ENCODE results near the gene MYOCD. TPM values are rescaled to one million over a fixed set of nuclear protein-coding genes. Genes with fewer than 3 reads are reported as not detected.
A peak's percentile ranks its signal among the peaks of the same experiment; 100 is the strongest.

Gene MYOCD
- total RNA-seq, 1 experiment from 2014 or later = 1.2 TPM

DNA sequence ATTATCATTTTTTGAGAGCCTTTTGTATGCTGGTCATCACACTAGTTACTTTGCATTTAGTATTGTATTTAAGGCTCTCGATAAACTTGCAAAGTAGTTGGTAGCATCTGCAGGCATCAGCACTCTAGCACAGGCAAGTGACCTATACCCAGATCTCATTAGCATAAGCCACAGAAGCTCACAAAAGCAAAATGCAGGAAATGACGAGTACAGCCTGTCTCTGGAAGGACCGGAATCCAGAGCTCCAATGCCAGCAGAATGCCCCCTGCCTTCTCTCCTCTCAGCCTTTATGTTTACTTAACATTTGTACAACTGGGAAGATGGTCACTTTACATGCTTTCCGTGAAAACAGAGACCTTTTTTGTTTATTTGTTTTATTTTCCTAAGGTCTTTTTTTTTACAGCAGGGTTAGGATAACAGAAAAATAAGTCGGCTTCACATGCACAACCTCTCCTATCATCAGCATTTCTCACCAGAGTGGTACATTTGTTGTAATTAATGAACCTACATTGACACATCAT, 45.4 kb upstream of the MYOCD start:
- Mint-ChIP-seq H3K4me1 (peaks cover 45% of the 10 kb centered on the region), H3K27ac (no peak overlapping the region), H3K4me3 (no peak overlapping the region), H3K9me3 (no peaks in the 10 kb centered on the region), H3K27me3 (ENCODE audit: low read depth) (no peaks in the 10 kb centered on the region), H3K36me3 (no peaks in the 10 kb centered on the region)
- POLR2A ChIA-PET = no interaction called here
- CTCF ChIA-PET = interaction anchor here (2.0 to 2.2 kb wide), 2 partner anchors 74 to 122 kb away, joined by 13 to 15 read pairs; no protein-coding TSS in a partner anchor
- ATAC-seq (peak; percentile 52; the same call in 1 of the 2 replicates), DNase-seq (ENCODE audit: low spot score) (no peak)
- TF ChIP-seq, protein P1, sequence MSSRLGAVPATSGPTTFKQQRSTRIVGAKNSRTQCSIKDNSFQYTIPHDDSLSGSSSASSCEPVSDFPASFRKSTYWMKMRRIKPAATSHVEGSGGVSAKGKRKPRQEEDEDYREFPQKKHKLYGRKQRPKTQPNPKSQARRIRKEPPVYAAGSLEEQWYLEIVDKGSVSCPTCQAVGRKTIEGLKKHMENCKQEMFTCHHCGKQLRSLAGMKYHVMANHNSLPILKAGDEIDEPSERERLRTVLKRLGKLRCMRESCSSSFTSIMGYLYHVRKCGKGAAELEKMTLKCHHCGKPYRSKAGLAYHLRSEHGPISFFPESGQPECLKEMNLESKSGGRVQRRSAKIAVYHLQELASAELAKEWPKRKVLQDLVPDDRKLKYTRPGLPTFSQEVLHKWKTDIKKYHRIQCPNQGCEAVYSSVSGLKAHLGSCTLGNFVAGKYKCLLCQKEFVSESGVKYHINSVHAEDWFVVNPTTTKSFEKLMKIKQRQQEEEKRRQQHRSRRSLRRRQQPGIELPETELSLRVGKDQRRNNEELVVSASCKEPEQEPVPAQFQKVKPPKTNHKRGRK (CRISPR knock-in tag; IDR thresholded peaks at IDR 0.05; ENCODE audit: borderline replicate concordance) = no peak
- no peak for TF ChIP-seq SMAD4 (CRISPR knock-in tag; IDR thresholded peaks at IDR 0.05)
- TF ChIP-seq, protein P2, sequence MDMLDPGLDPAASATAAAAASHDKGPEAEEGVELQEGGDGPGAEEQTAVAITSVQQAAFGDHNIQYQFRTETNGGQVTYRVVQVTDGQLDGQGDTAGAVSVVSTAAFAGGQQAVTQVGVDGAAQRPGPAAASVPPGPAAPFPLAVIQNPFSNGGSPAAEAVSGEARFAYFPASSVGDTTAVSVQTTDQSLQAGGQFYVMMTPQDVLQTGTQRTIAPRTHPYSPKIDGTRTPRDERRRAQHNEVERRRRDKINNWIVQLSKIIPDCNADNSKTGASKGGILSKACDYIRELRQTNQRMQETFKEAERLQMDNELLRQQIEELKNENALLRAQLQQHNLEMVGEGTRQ (CRISPR knock-in tag; IDR thresholded peaks at IDR 0.05) = no peak
- TF ChIP-seq, protein P3, sequence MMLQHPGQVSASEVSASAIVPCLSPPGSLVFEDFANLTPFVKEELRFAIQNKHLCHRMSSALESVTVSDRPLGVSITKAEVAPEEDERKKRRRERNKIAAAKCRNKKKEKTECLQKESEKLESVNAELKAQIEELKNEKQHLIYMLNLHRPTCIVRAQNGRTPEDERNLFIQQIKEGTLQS (CRISPR knock-in tag; conservative IDR thresholded peaks at IDR 0.05) = no peak
- no peak for TF ChIP-seq RELA (CRISPR knock-in tag; IDR thresholded peaks at IDR 0.05; ENCODE audit: borderline replicate concordance)
- TF ChIP-seq ZNF121 (CRISPR knock-in tag; IDR thresholded peaks at IDR 0.05) = no peak
- TF ChIP-seq, protein P4, sequence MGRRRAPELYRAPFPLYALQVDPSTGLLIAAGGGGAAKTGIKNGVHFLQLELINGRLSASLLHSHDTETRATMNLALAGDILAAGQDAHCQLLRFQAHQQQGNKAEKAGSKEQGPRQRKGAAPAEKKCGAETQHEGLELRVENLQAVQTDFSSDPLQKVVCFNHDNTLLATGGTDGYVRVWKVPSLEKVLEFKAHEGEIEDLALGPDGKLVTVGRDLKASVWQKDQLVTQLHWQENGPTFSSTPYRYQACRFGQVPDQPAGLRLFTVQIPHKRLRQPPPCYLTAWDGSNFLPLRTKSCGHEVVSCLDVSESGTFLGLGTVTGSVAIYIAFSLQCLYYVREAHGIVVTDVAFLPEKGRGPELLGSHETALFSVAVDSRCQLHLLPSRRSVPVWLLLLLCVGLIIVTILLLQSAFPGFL (CRISPR knock-in tag; IDR thresholded peaks at IDR 0.05; ENCODE audit: borderline replicate concordance) = no peak
- TF ChIP-seq ZBTB21 (CRISPR knock-in tag; IDR thresholded peaks at IDR 0.05; ENCODE audit: borderline replicate concordance) = no peak
- no peak for TF ChIP-seq CREM (CRISPR knock-in tag; IDR thresholded peaks at IDR 0.05)

DNA sequence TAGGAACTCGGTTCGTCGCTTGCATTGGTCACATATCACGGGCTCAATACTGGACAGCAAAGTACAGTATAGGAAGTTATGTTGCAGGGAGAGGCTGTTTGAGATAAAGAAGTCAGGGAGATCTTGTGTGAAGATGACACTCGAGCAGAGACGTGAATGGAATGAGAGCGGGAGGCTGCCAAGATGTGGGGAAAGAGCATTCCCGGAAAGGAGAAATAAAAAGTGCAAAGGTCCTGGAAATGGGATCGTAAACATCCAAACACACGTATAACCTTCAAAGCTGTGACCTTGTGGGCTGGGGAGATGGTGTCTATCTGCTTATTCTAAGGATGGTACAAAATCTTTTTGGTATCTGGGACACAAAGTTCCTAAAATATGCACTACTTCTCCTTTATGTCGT, 43.0 kb upstream of the MYOCD start:
- Mint-ChIP-seq H3K4me1 (peaks cover 54% of the 10 kb centered on the region), H3K4me3 (no peak overlapping the region), H3K9me3 (no peaks in the 10 kb centered on the region), H3K36me3 (no peaks in the 10 kb centered on the region), H3K27ac (no peak overlapping the region), H3K27me3 (ENCODE audit: low read depth) (no peaks in the 10 kb centered on the region)
- ATAC-seq (no peak), DNase-seq (ENCODE audit: low spot score) (no peak)
- CTCF ChIA-PET = interaction anchor here (1.1 to 3.9 kb wide), 3 partner anchors 77 to 280 kb away, joined by 3 to 22 read pairs (median 4); no protein-coding TSS in a partner anchor
- POLR2A ChIA-PET = no interaction called here
- TF ChIP-seq, protein P5, sequence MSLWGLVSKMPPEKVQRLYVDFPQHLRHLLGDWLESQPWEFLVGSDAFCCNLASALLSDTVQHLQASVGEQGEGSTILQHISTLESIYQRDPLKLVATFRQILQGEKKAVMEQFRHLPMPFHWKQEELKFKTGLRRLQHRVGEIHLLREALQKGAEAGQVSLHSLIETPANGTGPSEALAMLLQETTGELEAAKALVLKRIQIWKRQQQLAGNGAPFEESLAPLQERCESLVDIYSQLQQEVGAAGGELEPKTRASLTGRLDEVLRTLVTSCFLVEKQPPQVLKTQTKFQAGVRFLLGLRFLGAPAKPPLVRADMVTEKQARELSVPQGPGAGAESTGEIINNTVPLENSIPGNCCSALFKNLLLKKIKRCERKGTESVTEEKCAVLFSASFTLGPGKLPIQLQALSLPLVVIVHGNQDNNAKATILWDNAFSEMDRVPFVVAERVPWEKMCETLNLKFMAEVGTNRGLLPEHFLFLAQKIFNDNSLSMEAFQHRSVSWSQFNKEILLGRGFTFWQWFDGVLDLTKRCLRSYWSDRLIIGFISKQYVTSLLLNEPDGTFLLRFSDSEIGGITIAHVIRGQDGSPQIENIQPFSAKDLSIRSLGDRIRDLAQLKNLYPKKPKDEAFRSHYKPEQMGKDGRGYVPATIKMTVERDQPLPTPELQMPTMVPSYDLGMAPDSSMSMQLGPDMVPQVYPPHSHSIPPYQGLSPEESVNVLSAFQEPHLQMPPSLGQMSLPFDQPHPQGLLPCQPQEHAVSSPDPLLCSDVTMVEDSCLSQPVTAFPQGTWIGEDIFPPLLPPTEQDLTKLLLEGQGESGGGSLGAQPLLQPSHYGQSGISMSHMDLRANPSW (CRISPR knock-in tag; conservative IDR thresholded peaks at IDR 0.05; ENCODE audit: low read depth) = no peak
- no peak for TF ChIP-seq ZNF423 (CRISPR knock-in tag; IDR thresholded peaks at IDR 0.05)
- TF ChIP-seq, protein P6, sequence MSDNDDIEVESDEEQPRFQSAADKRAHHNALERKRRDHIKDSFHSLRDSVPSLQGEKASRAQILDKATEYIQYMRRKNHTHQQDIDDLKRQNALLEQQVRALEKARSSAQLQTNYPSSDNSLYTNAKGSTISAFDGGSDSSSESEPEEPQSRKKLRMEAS (CRISPR knock-in tag; IDR thresholded peaks at IDR 0.05) = no peak
- no peak for TF ChIP-seq SOX15 (CRISPR knock-in tag; IDR thresholded peaks at IDR 0.05)
- no peak for TF ChIP-seq TCF7 (CRISPR knock-in tag; IDR thresholded peaks at IDR 0.05; ENCODE audit: low read depth)
- TF ChIP-seq, protein P7, sequence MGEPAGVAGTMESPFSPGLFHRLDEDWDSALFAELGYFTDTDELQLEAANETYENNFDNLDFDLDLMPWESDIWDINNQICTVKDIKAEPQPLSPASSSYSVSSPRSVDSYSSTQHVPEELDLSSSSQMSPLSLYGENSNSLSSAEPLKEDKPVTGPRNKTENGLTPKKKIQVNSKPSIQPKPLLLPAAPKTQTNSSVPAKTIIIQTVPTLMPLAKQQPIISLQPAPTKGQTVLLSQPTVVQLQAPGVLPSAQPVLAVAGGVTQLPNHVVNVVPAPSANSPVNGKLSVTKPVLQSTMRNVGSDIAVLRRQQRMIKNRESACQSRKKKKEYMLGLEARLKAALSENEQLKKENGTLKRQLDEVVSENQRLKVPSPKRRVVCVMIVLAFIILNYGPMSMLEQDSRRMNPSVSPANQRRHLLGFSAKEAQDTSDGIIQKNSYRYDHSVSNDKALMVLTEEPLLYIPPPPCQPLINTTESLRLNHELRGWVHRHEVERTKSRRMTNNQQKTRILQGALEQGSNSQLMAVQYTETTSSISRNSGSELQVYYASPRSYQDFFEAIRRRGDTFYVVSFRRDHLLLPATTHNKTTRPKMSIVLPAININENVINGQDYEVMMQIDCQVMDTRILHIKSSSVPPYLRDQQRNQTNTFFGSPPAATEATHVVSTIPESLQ (CRISPR knock-in tag; IDR thresholded peaks at IDR 0.05) = no peak
- no peak for TF ChIP-seq SMAD4 (CRISPR knock-in tag; IDR thresholded peaks at IDR 0.05)
- TF ChIP-seq, protein P3 (CRISPR knock-in tag; conservative IDR thresholded peaks at IDR 0.05) = no peak
- TF ChIP-seq SP1 (CRISPR knock-in tag; conservative IDR thresholded peaks at IDR 0.05) = no peak
- TF ChIP-seq, protein P4 (CRISPR knock-in tag; IDR thresholded peaks at IDR 0.05; ENCODE audit: borderline replicate concordance) = no peak
- no peak for TF ChIP-seq JUN (CRISPR knock-in tag; IDR thresholded peaks at IDR 0.05)
- no peak for TF ChIP-seq GTF2I (CRISPR knock-in tag; conservative IDR thresholded peaks at IDR 0.05)
- no peak for TF ChIP-seq FOXK1 (CRISPR knock-in tag; IDR thresholded peaks at IDR 0.05)
- TF ChIP-seq TP53 (CRISPR knock-in tag; IDR thresholded peaks at IDR 0.05) = no peak
- no peak for TF ChIP-seq FOXJ3 (CRISPR knock-in tag; IDR thresholded peaks at IDR 0.05; ENCODE audit: borderline replicate concordance)
- no peak for TF ChIP-seq PRRX2 (CRISPR knock-in tag; IDR thresholded peaks at IDR 0.05)
- TF ChIP-seq, protein P2 (CRISPR knock-in tag; IDR thresholded peaks at IDR 0.05) = no peak
- TF ChIP-seq ZNF671 (CRISPR knock-in tag; IDR thresholded peaks at IDR 0.05) = no peak
